ENCODE results near the gene CNIH1. TPM values are rescaled to one million over a fixed set of nuclear protein-coding genes. Genes with fewer than 3 reads are reported as not detected.
"Not testable (repeated sequence)": the region's sequence is repeated elsewhere in the genome, so short reads cannot be mapped to it uniquely, and the experiment has no call there.

Gene CNIH1
- total RNA-seq, 2 donors from 2014 or later = 128 to 142 TPM

GRCh38 chr14:54411371-54411770 lies 29.8 kb downstream of the CNIH1 start:
- no peaks in the 10 kb centered on the region for H3K27me3 ChIP-seq (replicated peaks; ENCODE audit: insufficient read depth)
- no peak for ATAC-seq (ENCODE audit: insufficient number of reproducible peaks, low FRiP score, low read depth)
- no peaks in the 10 kb centered on the region for H3K36me3 ChIP-seq
- H3K27ac ChIP-seq = no peak overlapping the region
- no peak overlapping the region for H3K4me3 ChIP-seq
- no peaks in the 10 kb centered on the region for H3K4me1 ChIP-seq (ENCODE audit: control insufficient read depth in 1 of 2, low read depth in 2 of 2)
- no peak for DNase-seq (ENCODE audit: low spot score)
- no peak for TF ChIP-seq CTCF (IDR thresholded peaks at IDR 0.05)
- no peaks in the 10 kb centered on the region for H3K9me3 ChIP-seq

- no peak for TF ChIP-seq CTCF (IDR thresholded peaks at IDR 0.05)
Observed at GRCh38 chr14:54410215-54410614, 31.0 kb downstream of the CNIH1 start.

GRCh38 chr14:54403401-54404005 lies 37.7 kb downstream of the CNIH1 start:
- H3K27ac ChIP-seq = not testable (repeated sequence)

More at GRCh38 chr14:54410215-54410614, 31.0 kb downstream of the CNIH1 start:
- ATAC-seq (ENCODE audit: insufficient number of reproducible peaks, low FRiP score, low read depth) (no peak), DNase-seq (ENCODE audit: low spot score) (no peak)
- Histone ChIP-seq H3K27me3 (replicated peaks; ENCODE audit: insufficient read depth) (no peaks in the 10 kb centered on the region), H3K27ac (no peak overlapping the region), H3K4me1 (ENCODE audit: control insufficient read depth in 1 of 2, low read depth in 2 of 2) (no peaks in the 10 kb centered on the region), H3K4me3 (no peak overlapping the region), H3K36me3 (no peaks in the 10 kb centered on the region), H3K9me3 (no peaks in the 10 kb centered on the region)

GRCh38 chr14:54399560-54399959 lies 41.6 kb downstream of the CNIH1 start:
- no peak for ATAC-seq (ENCODE audit: insufficient number of reproducible peaks, low FRiP score, low read depth)
- no peak for TF ChIP-seq CTCF (IDR thresholded peaks at IDR 0.05)
- Histone ChIP-seq H3K4me3 (no peak overlapping the region), H3K27me3 (replicated peaks; ENCODE audit: insufficient read depth) (no peaks in the 10 kb centered on the region), H3K4me1 (ENCODE audit: control insufficient read depth in 1 of 2, low read depth in 2 of 2) (peaks cover 0 to 6% of the 10 kb centered on the region in 2 donors), H3K36me3 (no peaks in the 10 kb centered on the region), H3K9me3 (no peaks in the 10 kb centered on the region), H3K27ac (no peak overlapping the region)
- no peak for DNase-seq (ENCODE audit: low spot score)

More at GRCh38 chr14:54403401-54404005, 37.7 kb downstream of the CNIH1 start:
- H3K27me3 ChIP-seq (replicated peaks; ENCODE audit: insufficient read depth); H3K9me3 ChIP-seq; ATAC-seq (ENCODE audit: insufficient number of reproducible peaks, low FRiP score, low read depth); H3K4me1 ChIP-seq (ENCODE audit: control insufficient read depth in 1 of 2, low read depth in 2 of 2); H3K36me3 ChIP-seq; H3K4me3 ChIP-seq; DNase-seq (ENCODE audit: low spot score): not testable (repeated sequence)

GRCh38 chr14:54396493-54397335 lies 44.5 kb downstream of the CNIH1 start, which contains the start of gene CDKN3:
Gene CDKN3 (plus strand): TSS chr14:54397007. CDS start chr14:54397069, 62 bp downstream.
- no peak within 1 kb of the TSS for H3K27ac ChIP-seq
- peak within 1 kb of the TSS; percentile 78 for H3K4me3 ChIP-seq
- DNase-seq (ENCODE audit: low spot score) (peak; percentile 97), ATAC-seq (ENCODE audit: insufficient number of reproducible peaks, low FRiP score, low read depth) (peak; percentile 100)
- no peaks in the 10 kb centered on the region for H3K36me3 ChIP-seq
- peaks cover 0 to 6% of the 10 kb centered on the region in 2 donors for H3K4me1 ChIP-seq (ENCODE audit: control insufficient read depth in 1 of 2, low read depth in 2 of 2)
- no peaks in the 10 kb centered on the region for H3K9me3 ChIP-seq
- peak; percentile 32 for TF ChIP-seq CTCF (IDR thresholded peaks at IDR 0.05)
- no peaks in the 10 kb centered on the region for H3K27me3 ChIP-seq (replicated peaks; ENCODE audit: insufficient read depth)
